NCI-H446 treated with DMSO at 0.1 percent for 48 hours (cell line): Measurements from ENCODE around the gene EFNA2.

Experiments
- DNase-seq: peaks from one replicate; lab custom pipeline; 2025; lab: John Stamatoyannopoulos, UW

Gene EFNA2

DNA sequence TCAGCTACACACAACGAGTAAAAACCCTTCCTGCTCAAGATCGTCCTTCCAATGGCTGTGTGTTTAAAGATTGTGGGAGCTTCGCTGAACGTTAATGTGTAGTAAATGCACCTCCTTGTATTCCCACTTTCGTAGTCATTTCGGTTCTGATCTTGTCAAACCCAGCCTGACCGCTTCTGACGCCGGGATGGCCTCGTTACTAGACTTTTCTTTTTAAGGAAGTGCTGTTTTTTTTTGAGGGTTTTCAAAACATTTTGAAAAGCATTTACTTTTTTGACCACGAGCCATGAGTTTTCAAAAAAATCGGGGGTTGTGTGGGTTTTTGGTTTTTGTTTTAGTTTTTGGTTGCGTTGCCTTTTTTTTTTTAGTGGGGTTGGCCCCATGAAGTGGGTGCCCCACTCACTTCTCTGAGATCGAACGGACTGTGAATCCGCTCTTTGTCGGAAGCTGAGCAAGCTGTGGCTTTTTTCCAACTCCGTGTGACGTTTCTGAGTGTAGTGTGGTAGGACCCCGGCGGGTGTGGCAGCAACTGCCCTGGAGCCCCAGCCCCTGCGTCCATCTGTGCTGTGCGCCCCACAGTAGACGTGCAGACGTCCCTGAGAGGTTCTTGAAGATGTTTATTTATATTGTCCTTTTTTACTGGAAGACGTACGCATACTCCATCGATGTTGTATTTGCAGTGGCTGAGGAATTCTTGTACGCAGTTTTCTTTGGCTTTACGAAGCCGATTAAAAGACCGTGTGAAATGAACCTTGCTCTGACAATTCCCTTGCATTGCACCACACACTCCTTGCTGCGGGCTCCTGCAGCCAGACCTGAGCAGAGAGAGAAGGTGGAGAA lies 13.0 kb upstream of the EFNA2 start:
- no peak for DNase-seq

DNA sequence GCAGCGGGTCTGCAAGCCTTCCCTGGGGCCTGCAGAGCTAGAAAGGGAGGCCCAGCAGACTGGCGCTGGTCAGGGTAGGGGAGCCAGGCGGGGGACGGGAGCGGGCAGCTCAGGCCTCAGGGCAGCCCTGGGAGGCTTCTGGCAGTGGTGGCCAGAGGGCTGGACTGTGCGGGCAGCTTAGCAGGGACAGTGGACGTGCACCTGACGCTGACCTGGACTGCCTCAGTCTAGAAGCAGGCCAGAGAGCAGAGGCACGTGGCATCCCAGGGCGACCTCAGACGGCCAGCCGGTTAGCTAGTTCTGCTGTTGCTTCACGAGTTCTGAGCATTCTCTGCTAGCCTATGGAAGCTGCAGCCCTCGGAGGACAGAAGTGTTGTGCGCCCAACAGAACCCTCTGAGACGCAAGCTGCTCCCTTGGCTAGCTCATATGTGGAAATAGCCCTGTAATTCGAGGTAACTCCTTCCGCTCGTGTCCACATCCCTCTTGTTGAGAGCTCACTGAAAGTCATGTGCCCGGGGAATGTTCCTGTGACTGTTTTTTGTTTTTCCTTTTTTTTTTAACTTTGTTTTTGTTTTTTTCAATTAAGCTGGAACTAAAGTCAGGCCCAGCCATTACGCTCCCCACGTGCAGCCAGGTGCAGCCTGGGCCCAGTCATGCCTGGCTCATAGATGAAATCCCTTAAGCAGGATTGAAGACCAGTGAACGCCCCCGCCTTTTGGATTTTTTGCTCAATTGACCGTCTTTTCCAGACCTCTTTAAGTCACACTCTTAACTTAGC lies 12.2 kb upstream of the EFNA2 start:
- no peak for DNase-seq

DNA sequence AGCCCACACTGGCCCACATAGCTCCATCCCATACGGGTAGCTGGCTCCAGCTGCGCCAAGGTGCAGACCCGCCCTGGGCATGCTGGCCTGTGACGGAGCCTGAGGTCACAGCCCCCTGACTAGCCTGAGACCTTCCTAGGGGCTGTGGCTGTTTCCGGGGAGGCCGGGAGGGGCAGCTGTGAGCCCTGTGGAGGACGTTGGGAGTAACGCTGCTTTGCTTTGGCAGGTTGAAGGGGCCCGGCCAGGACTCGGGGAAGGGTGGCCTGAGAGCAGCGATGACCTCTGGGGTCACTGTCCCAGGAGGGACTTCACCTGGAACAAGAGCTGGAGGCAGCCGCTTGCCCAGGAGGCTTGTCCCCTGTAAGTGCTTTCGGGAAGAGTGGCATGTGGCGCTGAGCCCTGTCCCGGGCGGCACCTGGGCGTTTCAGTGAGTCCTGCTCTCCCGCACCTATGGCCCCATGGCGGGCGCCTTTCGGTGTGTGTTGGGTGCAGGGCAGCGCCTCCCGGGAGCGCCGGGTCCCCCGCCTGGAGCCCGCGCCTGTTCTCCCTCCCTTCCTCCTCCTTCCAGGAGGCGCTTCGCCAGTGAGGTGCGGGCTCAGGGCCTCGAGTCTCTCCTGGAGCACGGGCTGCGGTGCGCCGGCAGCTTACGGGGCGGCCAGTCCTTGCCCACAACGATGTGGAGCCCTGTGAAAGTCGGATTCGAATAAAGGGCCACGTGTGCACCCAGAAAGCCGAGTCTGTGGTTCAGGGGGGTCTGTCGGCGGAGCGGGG lies 11.4 kb upstream of the EFNA2 start:
- DNase-seq: no peak

DNA sequence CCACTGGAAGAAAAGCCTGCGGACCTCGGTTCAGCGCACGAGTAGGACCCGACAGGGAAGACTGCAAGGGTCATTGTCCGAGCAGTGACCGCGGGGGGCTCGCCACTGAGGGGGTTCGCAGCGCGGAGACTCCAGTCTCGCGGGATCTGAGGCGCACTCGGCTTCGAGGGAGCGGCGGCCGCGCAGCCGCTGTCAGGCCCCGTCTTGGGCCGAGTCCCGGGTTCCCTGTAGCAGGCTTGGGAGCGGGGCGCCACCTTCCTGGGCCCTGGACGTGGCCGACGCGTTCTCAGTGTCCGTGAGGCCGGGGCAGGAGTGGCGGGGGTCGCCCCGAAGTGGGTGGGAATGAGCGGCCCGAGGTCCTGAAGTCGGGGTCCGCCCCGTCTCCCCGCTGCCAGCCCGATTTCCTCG lies 10.8 kb upstream of the EFNA2 start:
- no peak for DNase-seq

DNA sequence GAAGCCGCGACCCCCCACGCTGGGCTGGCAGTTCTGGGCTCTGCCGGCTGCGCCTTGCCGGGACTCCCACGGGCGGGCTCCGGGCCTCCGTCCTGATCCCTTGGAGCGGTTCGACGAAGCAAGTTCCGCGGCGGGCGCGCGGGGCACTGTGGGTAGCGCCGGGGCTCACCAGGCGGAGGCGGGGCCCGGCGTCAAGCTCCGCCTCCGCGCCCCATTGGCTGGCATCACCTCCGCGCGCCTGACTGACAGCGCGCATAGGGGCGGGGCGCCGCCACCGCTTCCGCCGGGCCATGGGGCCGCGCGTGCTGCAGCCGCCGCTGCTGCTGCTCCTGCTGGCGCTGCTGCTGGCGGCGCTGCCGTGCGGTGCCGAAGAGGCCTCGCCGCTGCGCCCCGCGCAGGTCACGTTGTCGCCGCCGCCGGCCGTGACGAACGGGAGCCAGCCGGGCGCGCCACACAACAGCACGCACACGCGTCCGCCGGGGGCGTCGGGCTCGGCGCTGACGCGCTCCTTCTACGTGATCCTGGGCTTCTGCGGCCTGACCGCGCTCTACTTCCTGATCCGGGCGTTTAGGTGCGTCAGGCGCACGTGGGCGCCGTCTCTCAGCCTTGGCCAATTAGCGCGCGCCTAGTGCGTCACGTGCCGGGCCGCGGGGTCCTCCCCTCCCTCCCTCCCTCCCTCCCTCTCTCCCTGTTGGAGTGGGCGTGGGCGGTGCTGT lies 10.3 kb upstream of the EFNA2 start, which contains the start of gene FAM174C:
Gene FAM174C (plus strand): TSS at position 271 of the 716 bp plus-strand sequence. CDS start 20 bp downstream, at position 291.
- DNase-seq: peak; percentile 96

DNA sequence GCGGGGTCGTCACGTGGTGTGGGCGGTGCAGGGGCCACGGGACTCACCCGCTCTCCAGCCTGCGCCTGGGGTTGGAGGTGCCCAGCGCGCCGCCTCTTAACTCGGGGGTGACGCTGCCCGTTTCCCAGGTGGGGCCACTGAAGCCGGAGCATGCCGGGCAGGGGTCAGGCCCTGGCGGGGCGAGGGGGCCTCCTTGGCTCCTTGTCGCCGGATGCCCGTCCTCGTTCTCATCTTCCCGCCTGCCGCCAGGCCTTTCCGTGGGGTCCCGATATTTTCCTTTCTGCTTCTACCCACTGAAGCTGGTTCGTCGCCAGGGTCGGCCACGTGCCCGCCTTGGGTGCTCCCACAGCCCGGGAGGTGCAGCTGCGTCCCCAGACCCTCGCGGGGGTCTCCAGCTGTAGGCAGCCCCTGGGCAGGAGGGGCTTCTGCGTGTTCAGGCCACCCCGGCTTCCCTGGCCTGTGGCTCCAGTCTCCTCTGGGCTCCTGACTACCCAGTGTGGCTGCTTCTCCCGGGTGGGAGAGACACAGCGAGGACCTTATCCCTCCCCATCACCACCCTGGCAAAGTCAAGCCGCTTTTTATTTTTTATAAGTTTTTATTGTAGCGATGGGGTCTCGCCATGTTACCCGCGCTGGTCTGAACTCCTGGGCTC lies 9.6 kb upstream of the EFNA2 start:
- DNase-seq: no peak

DNA sequence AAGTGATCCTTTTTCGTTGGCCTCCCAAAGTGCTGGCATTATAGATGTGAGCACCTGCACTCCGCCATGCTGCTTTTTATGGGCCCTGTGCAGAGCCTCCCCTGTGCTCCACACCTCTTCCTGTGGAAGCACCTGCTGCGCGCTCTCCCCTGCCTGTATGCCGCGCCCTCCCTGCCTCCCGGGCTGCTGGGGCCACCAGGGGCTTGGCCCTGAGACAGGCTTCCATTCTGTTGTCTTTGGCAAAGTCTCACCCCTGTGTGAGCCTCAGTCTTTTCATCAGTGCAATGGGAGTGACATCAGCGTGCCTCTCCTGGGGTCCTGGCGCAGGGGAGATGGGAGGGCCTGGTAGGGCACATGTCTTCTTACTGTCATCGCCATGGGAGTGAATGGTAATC lies 9.0 kb upstream of the EFNA2 start:
- no peak for DNase-seq

DNA sequence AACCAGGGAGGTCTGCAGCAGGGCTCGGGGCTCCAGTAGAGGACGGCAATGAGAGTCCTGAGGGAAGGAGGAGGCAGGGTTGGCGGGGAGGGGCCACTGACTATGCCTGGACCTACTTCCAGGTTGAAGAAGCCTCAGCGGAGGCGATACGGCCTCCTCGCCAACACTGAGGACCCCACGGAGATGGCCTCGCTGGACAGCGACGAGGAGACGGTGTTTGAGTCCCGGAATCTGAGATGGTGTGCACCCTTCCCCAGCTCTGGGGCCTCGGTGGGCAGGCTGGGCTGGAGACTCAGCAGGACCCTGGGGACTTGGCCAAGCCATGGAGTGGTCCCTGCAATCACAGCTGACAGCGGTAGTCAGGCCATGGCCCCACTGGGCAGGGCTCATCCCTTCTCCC lies 8.6 kb upstream of the EFNA2 start:
- no peak for DNase-seq

DNA sequence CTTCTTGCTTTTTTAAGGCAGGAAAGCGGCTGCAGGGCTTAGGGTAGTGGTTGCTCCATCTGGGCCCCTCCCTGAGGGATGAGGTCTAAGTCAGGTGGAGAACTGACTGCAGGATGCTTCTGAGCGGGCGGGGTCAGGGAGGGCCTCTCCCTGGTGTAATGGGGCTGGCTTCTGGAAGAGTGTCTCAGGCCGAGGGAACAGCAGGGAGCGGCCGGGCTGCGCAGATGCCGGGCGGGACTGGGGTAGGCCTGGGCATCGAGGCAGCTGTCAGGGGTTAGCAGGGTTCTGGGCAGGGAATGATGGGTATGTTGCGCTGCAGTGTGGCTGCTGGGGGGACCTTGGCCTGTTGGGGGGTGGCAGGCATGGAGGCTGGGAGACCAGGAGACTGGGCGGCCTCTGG lies 7.6 kb upstream of the EFNA2 start:
- no peak for DNase-seq

DNA sequence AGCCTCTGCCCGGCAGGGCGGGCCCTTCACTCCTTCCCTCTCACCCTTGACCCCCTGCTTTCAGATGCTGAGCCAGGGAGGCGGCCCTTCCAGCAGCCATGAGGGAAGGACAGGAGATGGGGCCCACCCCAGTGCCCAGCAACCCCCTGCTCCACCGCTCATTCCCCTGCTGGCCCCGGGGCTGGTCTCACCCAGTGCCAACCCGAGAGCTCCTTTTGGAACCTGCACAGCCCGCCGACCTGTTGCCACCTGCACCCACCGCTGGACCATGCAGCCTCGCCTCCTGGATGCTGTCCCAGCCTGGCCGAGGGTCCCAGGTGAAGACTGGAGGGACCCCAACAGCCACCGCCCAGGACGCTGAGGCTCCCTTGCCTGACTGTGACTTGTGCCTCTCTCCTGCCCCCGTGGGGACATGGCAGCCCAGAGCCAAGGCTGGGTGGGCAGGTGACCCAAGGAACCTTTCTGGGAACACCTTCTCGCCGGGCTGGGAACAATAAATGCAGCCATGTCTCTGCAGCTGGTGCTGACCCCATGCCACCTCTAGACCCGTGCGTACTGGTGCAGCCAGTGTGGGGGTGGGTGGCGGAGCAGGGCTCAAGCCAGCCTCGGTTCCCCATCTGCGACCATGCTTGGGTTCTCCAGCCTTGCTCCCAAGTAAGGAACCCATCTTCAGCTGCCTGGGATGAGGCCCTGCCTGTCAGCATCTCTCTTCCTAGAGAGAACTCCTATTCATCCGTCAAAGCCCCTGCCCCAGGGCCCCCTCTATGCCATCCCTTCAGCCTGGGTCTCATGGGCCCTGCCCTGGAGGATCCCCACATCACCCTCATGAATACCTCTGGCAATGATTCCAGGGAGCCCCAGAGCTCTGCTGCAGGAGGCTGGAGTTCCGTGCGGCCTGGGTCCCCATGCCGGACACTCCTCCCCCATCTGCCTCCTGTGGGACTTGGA lies 6.7 kb upstream of the EFNA2 start:
- no peak for DNase-seq

DNA sequence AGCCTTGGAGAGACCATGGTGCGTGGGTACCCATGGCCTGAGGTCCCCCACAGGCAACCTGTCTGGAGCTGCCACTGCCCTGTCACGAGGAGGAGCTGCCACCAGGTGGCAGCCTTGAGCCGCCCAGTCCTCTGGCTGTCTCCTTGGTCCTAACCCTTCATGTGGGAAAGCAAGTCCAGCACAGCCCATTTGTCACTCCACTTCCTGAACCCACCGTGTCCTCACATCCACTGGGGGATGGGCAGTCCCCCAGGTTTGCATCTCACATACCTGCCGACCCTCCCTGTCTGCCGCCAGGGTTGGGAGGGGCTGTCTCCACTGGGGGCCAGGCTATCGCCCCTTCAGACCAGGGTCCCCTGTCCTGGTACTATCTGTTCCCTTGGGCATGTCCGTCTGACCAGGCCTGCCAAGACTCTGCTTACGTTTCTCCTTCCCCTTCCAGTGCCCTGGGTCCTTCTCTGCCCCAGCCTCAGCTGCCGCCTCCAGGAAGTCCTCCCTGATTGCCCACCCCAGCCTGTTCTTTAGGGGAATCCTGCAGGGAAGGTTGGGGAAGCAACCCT lies 5.8 kb upstream of the EFNA2 start:
- DNase-seq: peak; percentile 45

DNA sequence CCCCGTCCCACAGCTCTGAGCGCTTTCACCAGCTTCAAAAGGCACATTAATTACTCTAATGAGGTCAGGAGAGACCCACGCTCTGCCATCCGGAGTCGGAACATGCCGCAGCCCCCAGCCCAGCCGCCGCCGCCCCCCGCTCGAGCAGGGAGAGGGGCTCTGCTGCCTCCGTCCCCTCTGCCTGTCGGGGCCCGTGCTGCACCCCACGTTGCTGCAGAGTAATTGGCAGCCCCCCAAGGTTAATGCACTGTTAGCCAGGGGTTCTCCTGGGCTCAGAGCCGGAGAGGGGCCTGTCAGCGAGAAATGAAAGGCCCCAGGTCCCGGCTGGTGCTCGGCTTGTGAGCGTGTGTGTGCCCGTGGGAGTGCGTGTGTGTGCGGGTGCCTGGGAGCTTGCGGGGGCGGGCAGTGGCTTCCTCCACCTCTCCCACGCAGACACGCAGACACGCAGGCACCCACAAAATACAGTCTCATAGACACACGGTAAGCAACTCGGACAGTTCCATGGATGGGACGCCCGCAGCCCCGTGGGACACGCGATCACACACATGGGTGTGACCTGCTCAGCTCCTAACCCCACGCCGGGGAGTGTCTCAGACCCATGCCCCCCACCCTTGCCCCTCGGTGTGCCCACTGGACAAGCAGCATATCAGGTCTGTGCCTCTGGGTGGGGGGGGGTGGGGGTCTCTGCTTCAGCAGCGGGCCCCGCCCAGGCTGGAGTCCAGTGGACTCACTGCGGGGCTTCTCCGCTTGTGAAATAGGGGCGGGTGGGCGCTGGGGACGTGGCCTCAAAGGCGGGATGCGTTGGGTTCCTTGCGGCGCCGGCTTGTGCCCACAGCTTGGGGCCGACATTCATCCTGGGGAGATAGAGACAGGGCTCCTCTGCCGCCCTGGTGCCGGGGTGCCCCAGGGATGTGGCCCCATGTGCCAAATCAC lies 4.8 kb upstream of the EFNA2 start:
- DNase-seq: no peak

DNA sequence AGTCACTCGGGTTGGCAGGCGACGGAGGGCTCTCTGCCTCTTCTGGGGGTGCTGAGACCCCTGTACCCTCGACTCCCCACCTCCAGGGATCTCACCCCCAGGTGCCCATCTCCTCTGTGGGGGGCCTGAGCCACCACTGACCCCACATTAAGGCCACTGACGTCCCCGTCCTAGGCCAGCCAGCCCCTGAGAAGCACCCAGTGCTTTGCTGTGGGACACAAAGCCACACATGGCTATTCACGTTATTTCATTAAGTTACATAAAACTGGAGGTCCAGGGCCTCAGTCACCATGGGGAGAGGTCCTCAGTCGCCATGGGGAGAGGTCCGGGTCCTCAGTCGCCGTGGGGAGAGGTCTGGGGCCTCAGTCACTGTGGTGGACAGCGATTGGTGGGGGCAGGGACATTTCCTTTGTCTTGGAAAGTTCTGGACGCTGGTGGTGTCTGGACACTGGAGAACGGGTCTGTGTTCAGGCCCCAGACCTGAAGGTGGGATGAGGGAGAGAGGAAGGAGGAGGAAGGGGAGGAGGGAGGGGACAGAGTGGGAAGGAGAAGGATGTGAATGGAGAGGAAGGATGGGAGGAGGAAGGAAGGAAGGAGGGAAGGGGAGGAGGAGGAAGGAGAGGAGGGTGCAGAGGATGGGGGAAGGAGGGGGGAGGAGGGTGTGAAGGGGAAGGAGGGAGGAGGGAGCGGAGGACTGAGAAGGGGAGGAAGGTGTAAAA lies 3.9 kb upstream of the EFNA2 start:
- no peak for DNase-seq

DNA sequence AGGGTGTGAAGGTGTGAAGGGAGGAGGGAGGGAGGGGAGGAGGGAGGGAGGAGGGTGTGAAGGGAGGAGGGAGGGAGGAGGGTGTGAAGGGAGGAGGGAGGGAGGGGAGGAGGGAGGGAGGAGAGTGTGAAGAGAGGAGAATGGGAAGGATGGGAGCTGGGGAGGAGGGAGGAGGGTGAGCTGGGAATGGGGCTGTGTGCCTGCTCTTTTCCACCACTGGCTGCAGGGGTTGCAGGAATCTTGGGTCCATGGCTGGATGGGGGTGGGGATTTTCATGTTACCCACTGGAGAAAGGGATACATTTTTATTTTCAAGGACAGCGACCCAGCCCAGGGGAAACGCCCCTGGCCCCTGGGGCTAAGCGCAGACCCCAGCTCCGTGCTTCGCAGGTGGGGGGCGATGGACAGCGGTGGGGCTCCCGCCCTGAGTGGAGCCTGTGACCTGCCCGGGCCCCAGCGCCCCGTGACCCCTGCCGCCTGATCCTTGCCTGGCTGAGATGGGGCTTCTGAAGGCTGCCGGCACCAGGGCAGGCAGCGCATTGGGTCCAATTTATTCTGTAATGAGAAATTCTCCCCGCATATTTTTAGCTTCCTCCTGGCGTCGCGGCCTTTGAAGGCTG lies 3.0 kb upstream of the EFNA2 start:
- no peak for DNase-seq

DNA sequence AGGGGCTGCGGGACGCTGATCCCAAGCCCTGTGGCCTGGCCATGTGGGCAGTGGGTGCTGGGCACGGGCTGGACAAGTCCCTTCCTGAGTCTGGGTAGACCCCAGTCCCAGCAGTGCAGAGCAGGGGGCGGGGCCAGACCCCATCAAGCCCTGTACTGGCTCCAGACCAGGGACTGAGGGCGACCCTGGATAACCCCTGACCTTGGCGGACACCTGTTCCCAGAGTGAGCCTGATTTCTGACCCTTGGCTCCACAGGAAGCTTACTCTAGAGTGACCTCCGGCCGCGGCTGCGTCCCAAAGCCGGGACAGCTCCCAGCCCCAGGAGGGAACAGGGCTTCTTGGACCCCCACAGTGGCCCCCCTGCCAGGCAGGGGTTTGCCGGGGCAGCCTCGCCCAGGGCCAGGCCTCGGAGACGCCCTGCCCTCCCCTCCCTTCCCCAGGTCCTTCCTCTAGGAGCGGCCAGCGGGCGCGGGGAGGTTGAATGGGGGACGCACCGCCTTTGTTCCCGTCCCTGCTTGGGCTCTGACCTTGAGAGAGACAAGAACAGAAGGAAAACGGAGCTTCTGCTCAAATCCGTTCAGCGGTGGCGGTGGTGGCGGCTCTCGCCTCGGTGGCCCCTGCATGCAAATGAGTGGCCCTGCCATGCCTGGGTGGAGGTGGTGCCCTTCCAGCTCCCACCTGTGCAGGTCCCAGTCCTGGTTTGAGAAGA lies 2.3 kb upstream of the EFNA2 start:
- no peak for DNase-seq

DNA sequence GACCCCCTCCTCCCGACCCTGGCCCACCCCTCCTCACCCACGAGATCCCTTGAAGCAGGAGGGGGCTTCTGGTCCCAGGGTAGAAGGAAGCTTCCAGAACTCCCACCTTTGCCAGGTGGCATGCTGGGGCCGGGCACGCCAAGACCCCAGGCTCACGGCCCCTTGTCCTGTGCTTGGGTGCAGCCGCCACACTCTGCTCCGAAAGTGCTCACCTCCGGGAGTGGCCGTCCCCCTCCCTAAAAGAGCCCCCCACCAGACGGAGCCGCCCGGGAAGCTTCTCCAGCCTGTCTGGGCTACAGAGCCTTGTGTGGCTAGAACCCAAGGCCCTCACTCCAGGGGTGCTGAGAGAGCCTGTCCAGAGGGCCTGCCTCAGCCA lies 1.8 kb upstream of the EFNA2 start:
- DNase-seq: no peak
